Measurements from ENCODE around the gene ZNF200. TPM values are rescaled to one million over a fixed set of nuclear protein-coding genes. Genes with fewer than 3 reads are reported as not detected.

Gene ZNF200
- total and polyA plus RNA-seq, 2 of the 13 experiments (the other 11 are each of a cell fraction or from before 2014, with no cell fraction given) = 3.5 to 16.5 TPM

DNA sequence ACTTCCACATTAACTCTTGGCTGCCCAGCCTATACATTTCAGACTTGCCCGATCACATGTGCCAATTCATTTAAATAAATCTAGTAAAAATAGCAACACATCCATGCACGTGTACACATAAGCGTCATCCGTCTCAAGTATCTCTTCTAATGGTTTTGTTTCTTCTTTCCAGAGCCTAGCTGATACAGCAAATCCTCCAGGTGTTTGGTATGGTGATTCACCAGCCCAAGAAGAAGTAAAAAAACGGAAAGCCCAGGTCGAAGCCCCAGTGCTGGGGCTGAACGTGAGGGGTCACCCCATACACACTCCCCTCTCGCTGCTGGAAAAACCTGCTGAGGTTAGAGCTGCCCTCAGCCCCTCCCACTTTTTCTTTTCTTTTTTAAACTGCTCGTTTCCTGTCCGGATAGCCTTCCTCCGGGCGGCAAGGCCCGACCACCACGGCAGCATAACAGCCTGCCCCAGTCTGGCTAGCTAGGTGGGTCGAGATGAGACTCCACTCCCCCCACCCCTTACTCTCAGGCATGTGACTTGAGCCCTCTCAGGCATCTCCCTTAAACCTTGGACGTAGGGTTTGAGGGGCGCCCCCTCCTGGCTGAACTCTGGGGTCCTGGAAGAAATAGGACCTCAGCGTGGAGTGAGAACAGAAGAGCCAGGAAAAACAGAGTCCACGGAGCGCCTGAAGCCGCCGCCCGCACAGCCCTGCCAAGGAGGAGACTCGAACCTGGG lies 60.9 kb downstream of the ZNF200 start (continued):
- TF ChIP-seq, protein P1, sequence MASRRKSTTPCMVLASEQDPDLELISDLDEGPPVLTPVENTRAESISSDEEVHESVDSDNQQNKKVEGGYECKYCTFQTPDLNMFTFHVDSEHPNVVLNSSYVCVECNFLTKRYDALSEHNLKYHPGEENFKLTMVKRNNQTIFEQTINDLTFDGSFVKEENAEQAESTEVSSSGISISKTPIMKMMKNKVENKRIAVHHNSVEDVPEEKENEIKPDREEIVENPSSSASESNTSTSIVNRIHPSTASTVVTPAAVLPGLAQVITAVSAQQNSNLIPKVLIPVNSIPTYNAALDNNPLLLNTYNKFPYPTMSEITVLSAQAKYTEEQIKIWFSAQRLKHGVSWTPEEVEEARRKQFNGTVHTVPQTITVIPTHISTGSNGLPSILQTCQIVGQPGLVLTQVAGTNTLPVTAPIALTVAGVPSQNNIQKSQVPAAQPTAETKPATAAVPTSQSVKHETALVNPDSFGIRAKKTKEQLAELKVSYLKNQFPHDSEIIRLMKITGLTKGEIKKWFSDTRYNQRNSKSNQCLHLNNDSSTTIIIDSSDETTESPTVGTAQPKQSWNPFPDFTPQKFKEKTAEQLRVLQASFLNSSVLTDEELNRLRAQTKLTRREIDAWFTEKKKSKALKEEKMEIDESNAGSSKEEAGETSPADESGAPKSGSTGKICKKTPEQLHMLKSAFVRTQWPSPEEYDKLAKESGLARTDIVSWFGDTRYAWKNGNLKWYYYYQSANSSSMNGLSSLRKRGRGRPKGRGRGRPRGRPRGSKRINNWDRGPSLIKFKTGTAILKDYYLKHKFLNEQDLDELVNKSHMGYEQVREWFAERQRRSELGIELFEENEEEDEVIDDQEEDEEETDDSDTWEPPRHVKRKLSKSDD (CRISPR knock-in tag; IDR thresholded peaks at IDR 0.05; ENCODE audit: low read depth) = no peak
- TF ChIP-seq ZNF430 (CRISPR knock-in tag; IDR thresholded peaks at IDR 0.05) (no peak), SIX1 (CRISPR knock-in tag; IDR thresholded peaks at IDR 0.05; ENCODE audit: borderline replicate concordance) (0 out of 2 replicates have a peak, but pooled peaks have one; percentile 22), SMAD1 (CRISPR knock-in tag; IDR thresholded peaks at IDR 0.05; ENCODE audit: borderline replicate concordance, low read depth) (no peak), ZNF749 (CRISPR knock-in tag; IDR thresholded peaks at IDR 0.05; ENCODE audit: borderline replicate concordance) (no peak), SMAD3 (CRISPR knock-in tag; IDR thresholded peaks at IDR 0.05) (no peak)
- TF ChIP-seq, protein P2, sequence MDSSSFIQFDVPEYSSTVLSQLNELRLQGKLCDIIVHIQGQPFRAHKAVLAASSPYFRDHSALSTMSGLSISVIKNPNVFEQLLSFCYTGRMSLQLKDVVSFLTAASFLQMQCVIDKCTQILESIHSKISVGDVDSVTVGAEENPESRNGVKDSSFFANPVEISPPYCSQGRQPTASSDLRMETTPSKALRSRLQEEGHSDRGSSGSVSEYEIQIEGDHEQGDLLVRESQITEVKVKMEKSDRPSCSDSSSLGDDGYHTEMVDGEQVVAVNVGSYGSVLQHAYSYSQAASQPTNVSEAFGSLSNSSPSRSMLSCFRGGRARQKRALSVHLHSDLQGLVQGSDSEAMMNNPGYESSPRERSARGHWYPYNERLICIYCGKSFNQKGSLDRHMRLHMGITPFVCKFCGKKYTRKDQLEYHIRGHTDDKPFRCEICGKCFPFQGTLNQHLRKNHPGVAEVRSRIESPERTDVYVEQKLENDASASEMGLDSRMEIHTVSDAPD (CRISPR knock-in tag; IDR thresholded peaks at IDR 0.05) = no peak
- TF ChIP-seq, protein P3, sequence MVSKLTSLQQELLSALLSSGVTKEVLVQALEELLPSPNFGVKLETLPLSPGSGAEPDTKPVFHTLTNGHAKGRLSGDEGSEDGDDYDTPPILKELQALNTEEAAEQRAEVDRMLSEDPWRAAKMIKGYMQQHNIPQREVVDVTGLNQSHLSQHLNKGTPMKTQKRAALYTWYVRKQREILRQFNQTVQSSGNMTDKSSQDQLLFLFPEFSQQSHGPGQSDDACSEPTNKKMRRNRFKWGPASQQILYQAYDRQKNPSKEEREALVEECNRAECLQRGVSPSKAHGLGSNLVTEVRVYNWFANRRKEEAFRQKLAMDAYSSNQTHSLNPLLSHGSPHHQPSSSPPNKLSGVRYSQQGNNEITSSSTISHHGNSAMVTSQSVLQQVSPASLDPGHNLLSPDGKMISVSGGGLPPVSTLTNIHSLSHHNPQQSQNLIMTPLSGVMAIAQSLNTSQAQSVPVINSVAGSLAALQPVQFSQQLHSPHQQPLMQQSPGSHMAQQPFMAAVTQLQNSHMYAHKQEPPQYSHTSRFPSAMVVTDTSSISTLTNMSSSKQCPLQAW (CRISPR knock-in tag; IDR thresholded peaks at IDR 0.05) = 0 out of 2 replicates have a peak, but pooled peaks have one; percentile 27
- TF ChIP-seq, protein P4, sequence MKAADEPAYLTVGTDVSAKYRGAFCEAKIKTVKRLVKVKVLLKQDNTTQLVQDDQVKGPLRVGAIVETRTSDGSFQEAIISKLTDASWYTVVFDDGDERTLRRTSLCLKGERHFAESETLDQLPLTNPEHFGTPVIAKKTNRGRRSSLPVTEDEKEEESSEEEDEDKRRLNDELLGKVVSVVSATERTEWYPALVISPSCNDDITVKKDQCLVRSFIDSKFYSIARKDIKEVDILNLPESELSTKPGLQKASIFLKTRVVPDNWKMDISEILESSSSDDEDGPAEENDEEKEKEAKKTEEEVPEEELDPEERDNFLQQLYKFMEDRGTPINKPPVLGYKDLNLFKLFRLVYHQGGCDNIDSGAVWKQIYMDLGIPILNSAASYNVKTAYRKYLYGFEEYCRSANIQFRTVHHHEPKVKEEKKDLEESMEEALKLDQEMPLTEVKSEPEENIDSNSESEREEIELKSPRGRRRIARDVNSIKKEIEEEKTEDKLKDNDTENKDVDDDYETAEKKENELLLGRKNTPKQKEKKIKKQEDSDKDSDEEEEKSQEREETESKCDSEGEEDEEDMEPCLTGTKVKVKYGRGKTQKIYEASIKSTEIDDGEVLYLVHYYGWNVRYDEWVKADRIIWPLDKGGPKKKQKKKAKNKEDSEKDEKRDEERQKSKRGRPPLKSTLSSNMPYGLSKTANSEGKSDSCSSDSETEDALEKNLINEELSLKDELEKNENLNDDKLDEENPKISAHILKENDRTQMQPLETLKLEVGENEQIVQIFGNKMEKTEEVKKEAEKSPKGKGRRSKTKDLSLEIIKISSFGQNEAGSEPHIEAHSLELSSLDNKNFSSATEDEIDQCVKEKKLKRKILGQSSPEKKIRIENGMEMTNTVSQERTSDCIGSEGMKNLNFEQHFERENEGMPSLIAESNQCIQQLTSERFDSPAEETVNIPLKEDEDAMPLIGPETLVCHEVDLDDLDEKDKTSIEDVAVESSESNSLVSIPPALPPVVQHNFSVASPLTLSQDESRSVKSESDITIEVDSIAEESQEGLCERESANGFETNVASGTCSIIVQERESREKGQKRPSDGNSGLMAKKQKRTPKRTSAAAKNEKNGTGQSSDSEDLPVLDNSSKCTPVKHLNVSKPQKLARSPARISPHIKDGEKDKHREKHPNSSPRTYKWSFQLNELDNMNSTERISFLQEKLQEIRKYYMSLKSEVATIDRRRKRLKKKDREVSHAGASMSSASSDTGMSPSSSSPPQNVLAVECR (CRISPR knock-in tag; IDR thresholded peaks at IDR 0.05; ENCODE audit: borderline replicate concordance) = no peak
- TF ChIP-seq, protein P5, sequence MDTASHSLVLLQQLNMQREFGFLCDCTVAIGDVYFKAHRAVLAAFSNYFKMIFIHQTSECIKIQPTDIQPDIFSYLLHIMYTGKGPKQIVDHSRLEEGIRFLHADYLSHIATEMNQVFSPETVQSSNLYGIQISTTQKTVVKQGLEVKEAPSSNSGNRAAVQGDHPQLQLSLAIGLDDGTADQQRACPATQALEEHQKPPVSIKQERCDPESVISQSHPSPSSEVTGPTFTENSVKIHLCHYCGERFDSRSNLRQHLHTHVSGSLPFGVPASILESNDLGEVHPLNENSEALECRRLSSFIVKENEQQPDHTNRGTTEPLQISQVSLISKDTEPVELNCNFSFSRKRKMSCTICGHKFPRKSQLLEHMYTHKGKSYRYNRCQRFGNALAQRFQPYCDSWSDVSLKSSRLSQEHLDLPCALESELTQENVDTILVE (CRISPR knock-in tag; IDR thresholded peaks at IDR 0.05) = no peak
- TF ChIP-seq, protein P6, sequence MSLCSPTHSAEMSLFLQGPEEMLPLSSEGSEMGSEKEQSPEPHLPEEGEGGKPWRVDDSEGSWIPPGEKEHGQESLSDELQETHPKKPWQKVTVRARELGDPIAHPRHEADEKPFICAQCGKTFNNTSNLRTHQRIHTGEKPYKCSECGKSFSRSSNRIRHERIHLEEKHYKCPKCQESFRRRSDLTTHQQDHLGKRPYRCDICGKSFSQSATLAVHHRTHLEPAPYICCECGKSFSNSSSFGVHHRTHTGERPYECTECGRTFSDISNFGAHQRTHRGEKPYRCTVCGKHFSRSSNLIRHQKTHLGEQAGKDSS (CRISPR knock-in tag; IDR thresholded peaks at IDR 0.05; ENCODE audit: borderline replicate concordance, low read depth) = no peak
- TF ChIP-seq, protein P7, sequence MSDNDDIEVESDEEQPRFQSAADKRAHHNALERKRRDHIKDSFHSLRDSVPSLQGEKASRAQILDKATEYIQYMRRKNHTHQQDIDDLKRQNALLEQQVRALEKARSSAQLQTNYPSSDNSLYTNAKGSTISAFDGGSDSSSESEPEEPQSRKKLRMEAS (IDR thresholded peaks at IDR 0.05) = peak; percentile 37

Measured in HepG2 (cell line).